Progenitor cell of endocrine pancreas (in vitro differentiated cells): ENCODE data around the gene GNB1L. TPM values are rescaled to one million over a fixed set of nuclear protein-coding genes. Genes with fewer than 3 reads are reported as not detected.

Experiments used
- DNase-seq: peaks from one replicate; pipeline ENCODE4 v3.0.0; 2021; ENCODE audit warnings: low spot score; ENCODE audit not compliant: unreplicated experiment
- H3K27ac Mint-ChIP-seq: 2 replicates; pipeline ENCODE4 v1.8.0; 2021; ENCODE audit warnings: mild to moderate bottlenecking, moderate library complexity, mixed read lengths
- H3K27me3 Mint-ChIP-seq: 2 replicates; pipeline ENCODE4 v1.8.0; 2021; ENCODE audit warnings: mixed read lengths
- H3K36me3 Mint-ChIP-seq: 2 replicates; pipeline ENCODE4 v1.8.0; 2022; ENCODE audit warnings: mixed read lengths; ENCODE audit not compliant: insufficient read depth
- H3K4me1 Mint-ChIP-seq: 2 replicates; pipeline ENCODE4 v1.8.0; 2021; ENCODE audit warnings: low read depth, mixed read lengths
- H3K4me3 Mint-ChIP-seq: 2 replicates; pipeline ENCODE4 v1.8.0; 2021; ENCODE audit warnings: low read depth, mild to moderate bottlenecking, moderate library complexity, mixed read lengths
- H3K9me3 Mint-ChIP-seq: 2 replicates; pipeline ENCODE4 v1.8.0; 2021; ENCODE audit warnings: low read depth, mixed read lengths
- CTCF ChIP-seq: fragments of 200-600 bp; sonication (generic); IDR thresholded peaks from one replicate; pipeline ENCODE4 v1.5.0; 2021; ENCODE audit warnings: antibody characterized with exemption, mild to moderate bottlenecking; ENCODE audit not compliant: unreplicated experiment
- total RNA-seq: library from RNA; stranded (reverse); gene quantifications from 2 replicates; pipeline ENCODE4 v1.2.1, GENCODE V29; 2021

GNB1L gene
- total RNA-seq, 1 donor from 2014 or later, result 9.9 TPM

GRCh38 chr22:19735665-19736510 is 118.8 kb downstream of the GNB1L start:
- no peak for DNase-seq
- Mint-ChIP-seq H3K9me3 (no peaks in the 10 kb centered on the region), H3K4me3 (no peak overlapping the region), H3K36me3 (no peaks in the 10 kb centered on the region), H3K4me1 (peaks cover 18% of the 10 kb centered on the region), H3K27me3 (peaks cover 12% of the 10 kb centered on the region), H3K27ac (no peak overlapping the region)
- TF ChIP-seq CTCF, result no peak

DNA sequence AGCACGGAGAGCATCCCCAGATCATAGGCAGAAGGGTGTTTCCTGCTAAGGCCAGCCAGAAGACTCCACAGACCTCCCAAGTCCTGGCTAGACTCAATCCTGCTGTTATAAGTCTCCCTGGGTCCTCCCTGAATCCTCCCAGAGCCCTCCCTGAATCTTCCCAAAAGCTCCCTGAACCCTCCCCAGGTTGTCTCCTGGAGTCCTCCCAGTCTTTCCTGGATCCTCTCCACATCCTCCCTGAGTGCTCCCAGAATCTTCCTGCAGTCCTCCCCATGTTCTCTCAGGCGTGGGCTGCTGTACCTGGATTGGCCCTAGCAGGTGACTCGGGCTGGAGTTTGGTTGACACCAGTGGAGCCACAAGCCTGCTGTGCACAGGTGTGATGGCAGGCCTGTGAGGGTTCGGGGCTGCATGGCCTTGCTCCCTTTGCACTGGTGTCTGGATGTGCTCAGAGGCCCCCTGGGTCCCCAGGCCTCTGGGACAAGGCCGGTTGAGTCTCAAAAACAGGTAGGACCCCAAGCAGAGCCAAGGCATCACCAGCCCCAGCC is 119.8 kb downstream of the GNB1L start:
- Mint-ChIP-seq H3K27ac (no peak overlapping the region), H3K36me3 (no peaks in the 10 kb centered on the region), H3K4me3 (no peak overlapping the region), H3K4me1 (peaks cover 20% of the 10 kb centered on the region), H3K9me3 (no peaks in the 10 kb centered on the region), H3K27me3 (peaks cover 12% of the 10 kb centered on the region)
- DNase-seq, result no peak
- TF ChIP-seq CTCF, result no peak

DNA sequence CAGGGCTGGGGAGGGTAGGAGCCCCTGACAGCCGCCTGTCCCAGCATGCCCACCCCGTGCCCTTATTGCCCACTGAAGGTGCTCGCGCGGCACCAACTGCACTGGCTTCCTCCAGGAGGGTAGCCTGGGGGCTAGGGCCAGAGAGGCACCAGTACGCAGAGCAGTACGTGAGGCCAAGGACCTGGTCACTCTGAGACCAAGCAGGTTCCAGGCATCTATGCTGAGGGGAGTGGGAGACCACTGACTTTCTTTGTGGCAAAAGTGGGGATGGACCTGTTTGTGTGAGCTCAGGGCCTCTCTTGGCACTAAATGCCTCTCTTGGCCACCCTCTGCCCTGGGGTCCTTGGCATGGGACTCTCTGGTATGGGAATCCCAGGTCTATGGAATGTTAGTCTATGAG is 120.5 kb downstream of the GNB1L start:
- no peaks in the 10 kb centered on the region for H3K36me3 Mint-ChIP-seq
- peaks cover 12% of the 10 kb centered on the region for H3K27me3 Mint-ChIP-seq
- H3K27ac Mint-ChIP-seq, result no peak overlapping the region
- H3K4me3 Mint-ChIP-seq, result no peak overlapping the region
- H3K4me1 Mint-ChIP-seq, result peaks cover 20% of the 10 kb centered on the region
- H3K9me3 Mint-ChIP-seq, result no peaks in the 10 kb centered on the region
- no peak for DNase-seq
- no peak for TF ChIP-seq CTCF

DNA sequence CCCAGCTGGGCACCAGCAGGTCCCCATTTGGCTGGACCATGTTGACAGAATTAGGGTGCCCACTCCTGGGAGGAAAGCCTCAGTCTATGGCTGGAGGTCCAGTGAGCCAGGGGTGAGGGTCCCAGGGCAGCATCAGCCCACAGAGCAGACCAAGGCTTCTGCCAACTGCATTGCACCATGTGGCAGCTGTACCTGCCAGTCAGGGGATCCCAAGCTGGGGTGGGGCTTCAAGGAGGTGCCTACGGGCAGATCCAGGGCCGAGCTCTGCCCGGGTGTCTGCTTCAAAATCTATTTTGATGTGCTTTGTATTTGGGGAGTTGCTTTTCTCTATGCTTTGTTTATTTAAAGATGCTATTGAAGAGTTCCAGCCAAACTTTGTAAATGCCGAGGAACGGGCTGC is 120.9 kb downstream of the GNB1L start:
- no peak for TF ChIP-seq CTCF
- Mint-ChIP-seq H3K9me3 (no peaks in the 10 kb centered on the region), H3K27me3 (peaks cover 15% of the 10 kb centered on the region), H3K4me3 (no peak overlapping the region), H3K36me3 (no peaks in the 10 kb centered on the region), H3K27ac (no peak overlapping the region), H3K4me1 (peaks cover 20% of the 10 kb centered on the region)
- no peak for DNase-seq

Other genes with a start within 250 kb of the GNB1L start
- gene SEPTIN5, start 140.4 kb downstream of the GNB1L start, total RNA-seq, result 32.0 and 34.5 TPM in 2 replicates
- 5.8 and 7.7 TPM in 2 replicates for gene GP1BB, start 131.3 kb downstream of the GNB1L start, total RNA-seq
- gene TBX1, start 94.1 kb downstream of the GNB1L start, total RNA-seq, result 4.2 and 5.9 TPM in 2 replicates
- 27.2 and 27.4 TPM in 2 replicates for gene RTL10, start within 50 bp of the GNB1L start, total RNA-seq
- 48.7 and 58.2 TPM in 2 replicates for gene COMT, start 86.9 kb upstream of the GNB1L start, total RNA-seq
- 14.0 and 14.3 TPM in 2 replicates for gene TXNRD2, start 86.9 kb upstream of the GNB1L start, total RNA-seq
- gene ARVCF, start 161.9 kb upstream of the GNB1L start, total RNA-seq, result 95.3 and 101 TPM in 2 replicates
- gene TANGO2, start 166.2 kb upstream of the GNB1L start, total RNA-seq, result 19.9 and 21.8 TPM in 2 replicates
- gene DGCR8, start 225.4 kb upstream of the GNB1L start, total RNA-seq, result 75.8 and 79.8 TPM in 2 replicates